Dedifferentiated amniotic fluid mesenchymal stem cell (primary cell): ENCODE data around the gene RRBP1.

Experiments
- DNase-seq: peaks from one replicate; pipeline ENCODE4 v3.0.0-alpha.2; 2016; ENCODE audit errors: extremely low spot score

The RRBP1 gene

DNA sequence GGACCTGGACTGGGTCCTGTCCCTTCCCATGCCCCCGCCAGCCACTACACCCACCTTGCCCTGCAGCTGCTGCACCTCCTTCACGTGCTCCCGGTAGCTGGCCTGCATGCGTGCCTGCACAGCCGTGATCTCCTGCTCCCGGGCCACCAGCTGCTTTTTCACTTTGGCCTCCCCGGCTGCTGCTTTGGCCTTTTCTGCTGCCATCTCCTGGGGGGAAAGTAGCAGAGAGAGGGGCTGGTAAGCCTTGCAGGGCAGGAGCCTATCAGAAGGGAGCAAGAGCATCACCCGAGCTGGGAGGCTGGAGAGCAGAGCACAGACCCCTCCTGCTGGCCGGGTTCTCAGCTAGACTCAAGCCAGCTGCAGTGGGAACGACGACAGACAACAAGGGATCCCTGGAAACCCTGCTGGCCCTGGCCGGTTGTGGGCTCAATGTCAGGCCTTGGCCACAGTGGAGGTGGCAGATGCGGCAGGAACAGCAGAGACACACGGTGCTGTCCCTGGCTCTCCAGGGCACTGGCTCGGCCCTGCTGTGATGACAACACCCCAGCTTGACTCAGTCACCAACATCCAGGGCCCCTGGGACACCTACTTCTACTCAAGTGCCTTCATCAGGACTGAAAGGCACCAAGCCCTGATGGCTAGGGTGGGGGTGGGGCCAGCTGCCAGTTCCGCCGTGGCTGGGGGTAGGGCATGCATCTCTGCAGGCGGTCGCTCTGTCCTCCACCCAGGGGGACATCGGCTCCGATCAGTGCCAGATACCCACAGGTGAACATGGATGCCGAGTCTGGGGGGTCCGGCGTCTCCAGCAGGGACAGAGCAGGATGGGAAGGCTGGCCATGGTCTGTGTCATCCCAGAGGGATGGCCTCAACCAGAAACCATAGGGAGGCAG lies 45.3 kb downstream of the RRBP1 start:
- no peak for DNase-seq

DNA sequence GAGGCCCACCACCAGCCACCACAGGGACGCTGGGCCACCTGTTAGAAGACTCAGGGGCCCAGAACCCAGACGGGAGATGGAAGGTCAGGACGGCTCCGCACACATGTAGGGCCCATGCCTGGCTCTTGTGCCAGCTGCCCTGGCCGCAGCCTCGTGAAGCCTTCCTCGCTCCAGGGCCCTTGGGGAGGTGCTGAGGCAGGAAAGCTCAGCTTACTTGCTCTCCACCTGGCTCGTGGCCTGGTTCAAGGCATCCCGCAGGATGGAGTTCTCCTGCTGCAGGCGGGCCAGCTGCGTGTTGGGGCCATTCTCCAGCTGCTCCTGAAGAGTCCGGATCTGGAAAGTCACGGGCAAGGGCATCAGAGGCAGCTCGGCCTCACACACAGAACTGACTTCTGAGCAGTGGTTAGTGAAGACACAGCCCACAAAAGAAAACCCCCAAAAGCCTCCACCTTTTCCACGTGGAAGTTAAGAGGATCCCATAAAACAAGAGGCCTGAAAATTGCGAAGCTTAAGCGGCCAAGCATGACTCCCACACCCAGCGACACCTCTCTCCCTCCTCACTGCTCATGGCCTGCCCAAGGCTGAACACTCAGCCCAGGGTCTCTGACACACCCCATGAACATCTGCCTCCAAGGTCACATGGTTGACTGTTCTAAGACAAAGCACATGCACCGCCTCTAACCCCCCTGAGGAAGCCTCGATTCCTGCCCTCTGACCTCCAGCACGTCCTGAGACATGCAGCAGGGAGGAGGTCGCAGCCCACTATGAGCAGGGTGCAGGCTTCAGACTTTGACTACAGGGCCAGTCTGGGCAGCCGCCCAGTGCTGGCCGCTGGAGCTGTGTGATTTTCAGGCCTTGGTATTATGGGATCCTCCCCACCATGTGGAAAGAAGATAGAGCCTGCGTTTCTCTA lies 46.5 kb downstream of the RRBP1 start:
- DNase-seq: no peak

DNA sequence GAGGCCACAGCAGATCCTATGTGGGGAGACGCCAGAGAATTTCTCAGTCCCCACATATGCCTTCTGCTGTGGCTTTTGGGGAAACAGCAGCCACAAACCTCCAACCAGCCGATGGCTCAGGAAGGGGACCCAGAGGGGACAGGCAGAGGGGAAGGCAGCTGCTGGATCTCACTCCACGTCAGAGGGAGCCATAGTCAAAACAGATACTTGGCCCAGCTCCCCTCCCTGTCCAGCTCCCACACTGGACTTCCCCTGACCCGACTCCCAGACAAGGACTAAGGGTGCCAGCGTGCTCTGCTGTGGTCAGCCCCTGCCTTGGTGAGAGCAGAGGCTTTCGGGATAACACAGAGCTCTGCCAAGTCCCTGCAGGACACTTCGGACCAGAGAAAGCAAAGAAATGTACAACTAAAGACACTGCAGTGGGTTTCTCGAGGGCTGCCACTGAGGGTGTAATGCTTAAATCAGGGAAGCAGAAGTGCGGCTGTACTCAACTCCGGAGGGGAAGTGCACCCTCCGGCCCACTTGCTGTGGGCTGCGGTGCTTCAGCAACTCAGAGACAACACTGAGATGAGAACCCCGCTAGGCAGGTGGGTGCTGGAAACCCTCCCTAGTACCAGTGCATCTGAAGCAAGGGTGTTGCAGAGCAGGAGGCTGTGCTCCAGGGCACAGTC lies 47.2 kb downstream of the RRBP1 start:
- no peak for DNase-seq

DNA sequence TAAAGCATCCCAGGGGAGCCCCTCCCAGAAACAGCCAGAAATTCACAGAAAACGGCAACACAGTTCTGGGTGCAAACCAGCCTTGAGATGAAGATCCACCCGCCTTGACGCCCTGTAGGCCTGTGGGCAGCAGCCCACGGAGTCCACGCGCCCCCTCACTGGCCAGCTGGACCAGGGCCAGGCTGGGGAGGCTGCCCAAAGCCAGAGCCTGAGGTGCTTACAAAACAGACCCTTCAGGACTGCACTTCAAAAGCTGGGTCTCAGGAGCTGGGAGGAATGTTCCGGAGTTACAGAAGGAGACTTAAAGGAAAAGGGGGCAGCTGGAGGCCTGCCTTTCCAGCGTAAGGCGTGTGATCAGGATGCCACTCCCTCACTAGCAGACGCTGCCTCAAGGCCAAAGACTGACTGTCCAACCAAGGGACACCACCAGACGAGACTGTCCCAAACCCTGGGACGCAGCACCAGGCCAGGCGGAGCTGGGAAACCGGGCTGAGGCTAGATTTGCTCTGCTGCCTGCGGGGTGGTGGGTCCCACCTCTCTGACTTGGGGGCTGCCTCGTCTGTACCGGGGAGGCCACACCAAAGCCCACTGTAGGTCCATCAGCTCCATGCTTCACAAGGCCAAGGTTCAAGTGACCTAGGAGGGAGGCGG lies 48.1 kb downstream of the RRBP1 start:
- no peak for DNase-seq

DNA sequence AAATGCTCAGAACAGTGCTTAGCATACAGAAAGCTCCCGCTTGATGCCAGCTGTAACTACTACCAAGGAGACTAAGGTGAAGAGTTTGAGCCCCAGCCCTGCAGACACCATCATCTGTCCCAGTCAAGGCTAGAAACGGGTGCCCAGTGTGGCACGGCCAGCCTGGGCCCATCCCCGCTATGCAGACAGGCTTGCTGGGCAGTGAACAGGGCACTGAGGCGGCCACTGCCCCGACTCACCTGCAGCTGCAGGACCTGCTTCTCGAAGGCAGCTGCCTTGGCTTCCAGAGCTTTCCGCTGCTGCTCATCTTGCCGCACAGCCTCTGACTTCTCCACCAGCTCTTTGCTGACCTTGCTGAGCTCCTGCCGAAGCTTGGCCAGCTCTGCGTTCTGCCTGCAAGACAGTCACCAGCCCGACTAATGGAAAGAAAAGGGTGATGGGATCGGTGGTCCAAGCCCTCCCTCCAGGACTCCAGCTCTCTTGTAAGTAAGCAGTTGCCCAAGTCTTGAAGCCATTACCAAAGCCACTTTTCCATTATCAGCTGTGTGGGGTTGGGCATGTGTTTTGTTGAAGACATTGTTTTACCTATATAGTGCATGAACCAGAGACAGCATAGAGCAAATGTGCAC lies 48.7 kb downstream of the RRBP1 start:
- no peak for DNase-seq

DNA sequence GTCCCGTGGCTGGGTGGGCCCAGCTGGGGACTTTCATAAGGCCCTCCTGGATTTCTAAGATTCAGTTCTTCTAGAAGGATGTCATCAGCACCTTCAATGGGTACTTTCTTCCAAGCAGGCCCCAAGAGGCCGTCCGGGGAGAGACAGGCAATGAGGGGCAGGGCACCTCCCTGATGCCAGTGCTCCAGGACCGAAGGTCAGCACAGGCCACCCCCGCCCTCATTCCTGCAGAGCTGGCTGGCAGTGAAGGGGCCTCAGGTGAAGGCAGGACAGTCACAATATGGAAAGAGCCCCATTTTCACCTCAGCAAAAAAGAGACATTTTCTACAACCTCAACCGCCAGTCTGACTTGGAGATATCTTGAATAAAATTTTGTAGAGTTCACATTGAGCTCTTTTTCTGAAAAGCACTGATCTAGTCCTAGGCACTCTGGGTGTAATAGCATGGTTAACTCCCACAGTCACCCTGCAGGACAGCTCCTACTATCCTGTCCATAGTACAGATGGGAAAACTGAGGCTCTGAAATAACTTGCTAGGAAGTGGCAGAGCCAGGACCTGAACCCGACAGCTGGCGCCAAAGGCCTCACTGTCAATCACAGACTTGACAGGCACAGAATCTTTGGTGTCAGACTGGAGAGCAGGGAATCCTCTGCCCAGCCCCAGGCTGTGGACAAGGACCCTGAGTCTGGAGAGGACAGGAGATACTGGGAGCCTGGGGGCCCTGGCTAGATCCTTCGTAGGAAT lies 50.3 kb downstream of the RRBP1 start:
- DNase-seq: no peak

DNA sequence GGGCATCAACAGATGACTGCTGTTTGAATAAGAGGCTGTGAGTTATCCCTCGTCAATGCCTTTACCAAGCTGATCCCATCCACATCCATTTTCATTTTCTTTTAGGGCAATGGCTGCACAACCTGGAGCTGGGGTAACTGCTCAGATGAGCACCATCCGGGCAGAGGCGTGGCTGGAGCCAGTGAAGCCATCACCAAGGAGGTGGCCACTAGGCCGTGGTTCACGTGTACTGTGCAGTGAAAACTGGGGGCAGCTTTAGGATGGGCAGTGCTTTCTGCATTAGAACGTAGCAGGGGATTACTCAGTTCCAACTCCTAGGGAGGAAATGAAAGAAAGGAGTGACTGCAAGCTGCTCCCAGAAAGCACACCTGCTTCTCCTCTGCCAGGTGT lies 51.2 kb downstream of the RRBP1 start:
- DNase-seq: no peak

DNA sequence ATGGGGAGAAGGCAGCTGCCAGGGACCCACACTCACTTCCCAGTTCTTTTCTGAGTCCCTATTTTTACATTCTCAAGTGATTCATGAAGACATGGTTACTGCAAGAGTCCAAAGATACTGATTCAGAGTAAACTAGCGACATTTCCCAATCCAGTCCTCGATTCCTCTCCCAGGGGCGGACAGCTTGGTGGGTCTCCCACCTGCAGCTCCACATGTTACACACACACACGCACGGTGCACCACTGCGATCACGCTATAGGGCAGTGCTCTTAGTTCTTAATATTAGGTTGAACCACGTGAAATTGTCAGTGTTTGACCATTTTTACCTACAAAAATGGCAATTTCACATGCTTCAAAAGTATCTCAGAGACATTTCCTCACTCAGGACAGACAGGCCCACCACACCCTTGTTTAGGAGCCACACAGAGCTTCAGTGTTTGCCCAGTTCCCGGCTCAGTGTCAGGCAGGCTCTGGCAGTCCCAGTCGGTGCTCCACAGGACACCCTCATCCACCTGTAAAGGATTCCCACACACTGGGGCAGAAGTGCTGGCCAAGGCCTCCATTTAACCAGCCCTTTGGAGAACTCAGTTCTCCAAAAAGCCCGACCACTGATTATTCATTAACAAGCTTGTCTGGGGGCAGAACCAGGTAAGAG lies 51.8 kb downstream of the RRBP1 start:
- no peak for DNase-seq

DNA sequence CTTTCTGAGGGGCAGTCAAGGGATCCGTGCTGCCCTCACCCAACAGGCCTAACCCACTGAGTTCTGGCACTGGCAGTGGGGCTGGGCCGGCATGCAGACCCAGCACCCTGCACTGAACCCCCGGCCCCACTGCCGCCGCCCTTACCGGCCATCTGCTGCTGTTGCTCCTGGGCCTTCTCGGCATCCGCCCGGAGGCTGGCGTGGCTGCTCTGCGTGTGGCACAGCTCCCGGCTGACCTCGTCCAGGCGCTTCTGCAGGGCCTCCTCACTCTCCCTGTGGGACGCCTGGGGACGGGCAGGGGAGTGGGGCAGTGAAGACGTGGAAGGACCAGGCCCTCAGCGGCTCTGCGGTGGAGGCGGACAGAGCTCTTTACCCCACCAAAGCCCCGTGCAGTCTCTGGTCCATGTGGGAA lies 52.4 kb downstream of the RRBP1 start:
- DNase-seq: no peak

DNA sequence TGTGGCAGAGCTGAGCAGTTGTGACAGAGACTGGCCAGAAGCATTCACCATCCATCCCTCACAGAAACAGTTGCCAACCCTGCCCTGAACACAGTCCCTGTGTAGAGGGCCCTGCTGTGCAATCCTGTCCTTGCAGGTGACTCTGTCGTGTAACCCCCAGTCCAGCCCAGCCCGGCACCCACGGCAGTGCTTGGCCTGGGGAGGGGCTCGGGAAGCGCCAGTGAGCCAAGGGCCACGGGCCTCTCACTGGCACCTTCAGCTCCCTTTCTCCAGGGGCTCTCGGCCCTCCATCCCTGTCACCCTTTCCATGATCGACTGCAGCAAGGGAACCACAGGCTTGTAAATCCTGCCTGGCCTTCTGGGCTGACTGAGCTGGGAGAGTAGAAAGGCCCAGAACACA lies 53.0 kb downstream of the RRBP1 start:
- DNase-seq: no peak

DNA sequence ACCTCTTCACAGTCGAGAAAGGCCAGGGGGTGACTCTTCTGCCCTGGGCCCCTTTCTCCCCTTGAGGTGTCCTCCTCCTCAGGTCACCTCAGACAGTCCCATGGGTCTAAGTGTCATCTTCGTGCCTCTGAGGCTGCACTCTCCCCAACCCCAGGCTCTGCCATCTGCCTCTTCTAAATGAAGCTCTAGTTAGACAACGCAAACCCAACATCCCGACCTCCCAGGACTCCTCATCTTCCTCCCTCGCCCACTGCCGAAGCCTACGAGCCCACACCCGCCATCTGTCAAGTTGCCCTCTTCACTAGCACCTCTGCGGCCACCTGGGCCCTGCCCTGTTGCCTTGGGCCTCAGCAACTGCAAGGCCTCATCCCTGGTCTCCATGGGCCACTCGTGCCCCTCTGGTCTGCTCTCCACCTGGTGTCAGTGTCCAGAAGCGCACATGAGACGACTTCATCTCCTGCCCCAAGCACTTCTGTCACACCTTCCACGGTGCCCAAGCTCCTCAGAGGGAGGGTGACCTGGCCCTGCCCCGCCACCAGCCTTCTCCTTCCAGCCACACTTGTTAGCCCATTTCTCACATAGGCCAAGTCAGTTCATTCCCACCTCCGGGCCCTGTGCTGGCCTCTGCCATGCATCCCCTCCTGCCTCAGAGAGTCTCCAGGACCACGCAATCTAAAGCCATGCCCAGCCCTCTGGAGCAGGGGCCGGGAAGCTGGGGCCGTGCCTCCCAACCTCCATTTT lies 53.8 kb downstream of the RRBP1 start:
- no peak for DNase-seq

DNA sequence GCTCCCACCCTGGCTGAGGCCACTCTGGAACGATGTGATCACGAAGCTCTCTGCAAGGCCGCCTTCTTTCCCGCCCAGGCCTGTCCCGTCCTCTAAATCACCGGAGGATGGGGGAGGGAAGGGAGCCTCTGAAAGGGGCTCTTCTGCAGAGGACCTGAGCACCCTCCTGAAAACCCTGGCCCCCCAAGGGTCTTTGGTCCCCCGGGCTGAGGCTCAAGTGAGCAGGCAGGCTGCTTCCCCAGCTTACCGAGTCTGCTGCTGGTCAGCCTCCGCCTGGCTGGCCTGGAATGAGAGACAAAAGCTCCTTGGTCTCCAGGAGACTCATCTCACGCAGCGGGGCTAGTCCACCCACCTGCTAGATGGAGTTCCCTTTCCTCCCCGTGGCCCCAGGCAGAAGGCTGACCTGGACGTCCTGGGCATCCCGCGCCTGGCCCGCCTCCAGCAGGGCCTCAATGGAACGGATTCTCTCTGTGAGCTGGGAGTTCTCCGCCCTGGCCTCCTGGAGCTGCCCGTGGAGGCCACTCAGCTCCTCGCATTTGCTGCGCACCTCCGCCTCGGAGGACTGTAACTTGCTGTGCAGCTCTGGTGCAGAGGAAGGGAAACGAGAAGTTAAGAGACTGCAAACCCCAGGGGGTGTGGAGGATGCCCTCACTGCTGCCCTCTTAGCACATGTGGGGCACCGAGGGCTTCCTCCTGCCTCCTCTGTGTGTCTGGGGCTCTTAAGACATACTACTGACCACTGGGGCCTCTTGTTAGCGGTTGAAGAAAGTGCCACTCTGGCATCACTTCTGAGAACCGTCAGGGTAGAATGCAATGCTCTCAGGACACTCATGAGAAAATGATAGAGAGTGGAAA lies 54.7 kb downstream of the RRBP1 start:
- no peak for DNase-seq

DNA sequence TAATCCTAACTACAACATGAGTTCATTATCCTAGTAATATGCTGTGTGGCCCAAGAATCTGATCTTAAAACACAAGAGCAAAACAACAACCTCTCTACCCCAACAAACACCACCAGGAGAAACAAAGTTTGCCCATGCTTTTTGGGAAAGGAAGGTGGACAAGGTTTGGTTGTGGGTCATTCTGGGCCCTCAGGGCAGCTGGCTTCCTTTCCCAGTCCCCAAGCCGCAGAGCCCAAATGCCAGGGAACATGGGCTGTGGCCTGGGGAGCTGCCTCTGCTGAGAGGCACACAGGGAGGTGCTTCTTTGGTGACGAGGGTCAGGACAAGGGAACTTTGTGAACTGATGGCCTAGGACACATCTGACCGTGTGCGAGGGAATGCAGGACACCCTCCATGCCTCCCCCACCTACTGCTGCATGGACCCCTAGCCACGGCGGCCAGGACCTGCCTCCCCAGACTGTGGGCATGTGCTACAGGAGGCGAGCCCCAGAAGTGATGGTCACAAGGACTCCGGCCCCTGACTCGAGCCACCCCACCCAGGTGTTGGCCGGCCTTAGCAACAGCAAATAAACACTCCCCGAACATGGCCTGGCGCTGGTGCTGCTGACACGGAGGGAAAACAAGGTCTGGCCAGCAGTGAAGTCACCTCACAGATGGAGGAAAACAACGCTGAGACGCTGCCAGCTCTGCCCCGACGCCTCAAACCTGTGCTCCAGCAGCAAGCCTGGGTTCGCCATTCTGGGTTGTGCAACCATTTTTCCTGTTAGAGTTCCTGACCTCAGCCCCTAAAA lies 55.6 kb downstream of the RRBP1 start:
- no peak for DNase-seq

DNA sequence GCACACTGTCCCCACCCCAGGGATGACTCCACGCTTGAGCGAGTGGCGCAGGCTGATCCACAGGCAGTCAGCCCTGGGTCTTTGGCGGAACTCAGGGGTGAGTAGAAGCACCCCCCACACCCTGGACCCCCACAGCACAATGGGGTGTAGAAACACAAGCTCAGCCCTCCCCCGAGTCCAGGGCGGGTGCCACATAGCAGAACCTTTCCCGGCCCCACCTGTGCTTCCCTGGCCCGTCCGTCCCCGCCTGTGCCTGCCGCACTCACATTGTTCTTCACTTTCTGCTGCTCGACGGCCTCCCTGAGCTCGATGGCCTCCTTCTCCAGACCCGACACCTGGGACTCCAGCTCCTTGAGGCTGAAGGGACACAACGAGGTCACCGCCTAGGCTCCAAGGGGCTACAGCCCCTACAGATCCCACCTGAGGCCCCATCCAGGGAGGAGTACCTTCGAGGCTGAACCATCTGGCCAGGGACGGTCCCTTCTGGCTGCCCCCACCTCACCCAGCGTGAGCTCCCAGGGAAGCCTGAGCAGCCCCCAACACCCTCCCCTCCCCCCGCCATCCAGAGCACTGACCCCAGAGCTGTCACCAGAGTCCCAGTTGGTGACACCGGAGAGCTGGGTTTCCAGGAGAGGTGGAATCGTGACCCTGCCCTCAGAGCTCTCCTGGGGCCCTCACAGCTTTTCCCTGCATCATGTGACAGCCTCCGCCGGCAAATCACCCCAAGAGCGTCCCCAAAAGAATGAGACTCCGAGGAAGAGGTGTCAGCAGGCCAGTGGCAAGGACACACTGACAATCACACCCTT lies 56.6 kb downstream of the RRBP1 start:
- no peak for DNase-seq

DNA sequence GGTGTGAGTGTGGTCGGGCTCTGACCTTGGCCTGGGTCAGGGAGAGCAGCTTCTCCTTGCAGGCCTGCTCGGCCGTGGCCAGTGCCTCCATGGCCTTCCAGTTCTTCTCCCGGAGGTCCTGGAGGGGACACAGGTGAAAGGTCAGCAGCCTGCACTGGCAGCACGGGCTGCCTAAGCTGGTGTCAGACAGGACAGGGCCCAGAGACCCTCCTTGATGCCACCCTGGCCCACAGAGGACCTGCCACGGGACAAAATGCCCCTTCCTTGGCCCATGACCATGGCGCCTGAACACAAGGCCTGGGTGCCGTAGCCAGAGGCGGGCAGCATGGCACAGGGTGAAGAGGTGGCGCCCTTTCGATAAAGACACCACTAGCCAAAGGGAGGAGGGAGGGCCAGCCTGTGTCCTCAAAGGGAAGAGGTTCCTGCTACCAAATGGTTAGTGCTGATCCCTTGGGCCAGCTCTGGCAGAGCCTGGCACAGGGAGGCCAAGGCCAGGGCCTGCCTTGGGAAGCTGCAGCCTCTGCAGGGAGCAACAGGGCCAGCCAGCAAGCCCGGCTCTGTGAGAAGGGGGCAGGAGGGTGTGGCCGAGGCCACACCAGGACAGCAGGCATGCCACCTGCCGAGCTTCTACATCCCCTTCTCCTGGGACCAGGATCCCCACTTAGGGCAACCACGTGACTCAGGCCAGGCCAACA lies 57.3 kb downstream of the RRBP1 start:
- no peak for DNase-seq

DNA sequence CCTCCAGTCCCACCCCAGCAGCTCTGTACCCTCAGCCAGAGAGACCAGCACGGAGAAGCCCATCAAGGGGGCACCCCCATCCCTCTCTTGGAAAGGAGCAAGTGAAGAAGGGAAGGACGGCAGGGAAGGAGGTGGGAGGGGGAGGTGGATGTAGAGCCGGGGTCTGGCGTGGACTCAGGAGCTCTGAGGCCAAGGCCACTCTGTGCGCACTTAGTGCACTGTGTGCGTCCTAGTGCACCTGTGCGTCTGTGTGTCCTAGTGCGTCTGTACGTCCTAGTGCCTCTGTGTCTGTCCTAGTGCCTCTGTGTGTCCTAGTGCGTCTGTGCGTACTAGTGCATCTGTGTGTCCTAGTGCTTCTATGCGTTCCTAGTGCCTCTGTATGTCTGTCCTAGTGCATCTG lies 58.0 kb downstream of the RRBP1 start:
- no peak for DNase-seq
